ENCODE measurements around the gene USH1C.

DNA sequence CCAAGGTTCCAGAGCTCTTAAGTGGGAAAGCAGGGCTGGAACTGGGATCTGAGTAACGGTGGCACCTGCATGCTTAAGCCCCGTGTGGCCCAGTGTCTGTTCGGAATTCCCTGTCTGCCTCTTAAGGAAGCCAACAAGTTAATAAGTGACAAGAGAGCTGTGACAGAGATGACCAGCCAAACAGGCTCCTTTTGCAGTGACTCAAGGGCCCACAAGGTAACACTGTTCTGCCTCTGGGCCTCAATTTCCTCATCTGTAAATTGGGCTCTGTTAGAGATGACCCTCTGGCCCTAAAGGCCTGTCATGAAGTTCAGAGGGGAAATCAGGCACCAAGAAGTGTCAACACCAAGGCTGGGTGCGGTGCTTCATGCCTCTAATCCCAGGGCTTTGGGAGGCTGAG lies 18.6 kb downstream of the USH1C start:
- TF ChIP-seq, protein P1, sequence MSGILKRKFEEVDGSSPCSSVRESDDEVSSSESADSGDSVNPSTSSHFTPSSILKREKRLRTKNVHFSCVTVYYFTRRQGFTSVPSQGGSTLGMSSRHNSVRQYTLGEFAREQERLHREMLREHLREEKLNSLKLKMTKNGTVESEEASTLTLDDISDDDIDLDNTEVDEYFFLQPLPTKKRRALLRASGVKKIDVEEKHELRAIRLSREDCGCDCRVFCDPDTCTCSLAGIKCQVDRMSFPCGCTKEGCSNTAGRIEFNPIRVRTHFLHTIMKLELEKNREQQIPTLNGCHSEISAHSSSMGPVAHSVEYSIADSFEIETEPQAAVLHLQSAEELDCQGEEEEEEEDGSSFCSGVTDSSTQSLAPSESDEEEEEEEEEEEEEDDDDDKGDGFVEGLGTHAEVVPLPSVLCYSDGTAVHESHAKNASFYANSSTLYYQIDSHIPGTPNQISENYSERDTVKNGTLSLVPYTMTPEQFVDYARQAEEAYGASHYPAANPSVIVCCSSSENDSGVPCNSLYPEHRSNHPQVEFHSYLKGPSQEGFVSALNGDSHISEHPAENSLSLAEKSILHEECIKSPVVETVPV (CRISPR knock-in tag; IDR thresholded peaks at IDR 0.05) = no peak
- TF ChIP-seq RARB (CRISPR knock-in tag; IDR thresholded peaks at IDR 0.05) (no peak), PPARA (CRISPR knock-in tag; IDR thresholded peaks at IDR 0.05; ENCODE audit: borderline replicate concordance) (no peak)

All from SK-N-SH treated with all-trans-retinoic acid at 6 μM for 48 hours (cell line).